ENCODE measurements around the gene SRGAP3.

Gene SRGAP3

GRCh38 chr3:8954938-8955763 lies 294.3 kb downstream of the SRGAP3 start:
- no peak for ATAC-seq

- no peak for ATAC-seq
Observed at GRCh38 chr3:8953313-8953712, 296.1 kb downstream of the SRGAP3 start.

GRCh38 chr3:8952130-8952529 lies 297.3 kb downstream of the SRGAP3 start:
- no peak for ATAC-seq

DNA sequence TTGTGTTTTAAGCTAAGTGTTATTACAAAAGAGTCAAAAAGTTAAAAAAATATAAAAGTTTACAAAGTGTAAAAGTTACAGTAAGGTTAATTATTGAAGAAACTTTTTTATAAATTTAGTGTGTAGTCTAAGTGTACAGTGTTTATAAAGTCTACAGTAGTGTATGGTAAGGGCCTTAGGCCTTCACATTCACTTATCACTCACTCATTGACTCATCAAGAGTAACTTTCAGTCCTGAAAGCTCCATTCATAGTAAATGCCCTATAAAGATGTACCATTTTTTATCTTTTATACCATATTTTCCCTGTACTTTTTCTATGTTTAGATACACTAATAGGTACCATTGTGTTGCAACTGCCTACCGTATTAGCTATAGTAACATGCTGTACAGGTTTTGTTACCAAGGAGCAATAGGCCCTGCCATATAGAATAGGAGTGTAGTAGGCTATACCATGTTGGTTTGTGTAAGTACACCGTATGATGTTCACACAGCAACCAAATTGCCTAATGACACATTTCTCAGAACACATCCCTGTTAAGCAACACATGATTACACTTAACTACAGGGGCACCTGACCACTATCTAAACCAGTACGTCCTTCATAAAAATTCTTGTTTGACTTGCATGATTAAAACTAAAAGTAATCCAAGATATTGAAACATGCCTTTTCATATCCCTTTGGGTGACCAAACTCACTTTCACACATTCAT lies 303.4 kb downstream of the SRGAP3 start:
- ATAC-seq, result no peak

DNA sequence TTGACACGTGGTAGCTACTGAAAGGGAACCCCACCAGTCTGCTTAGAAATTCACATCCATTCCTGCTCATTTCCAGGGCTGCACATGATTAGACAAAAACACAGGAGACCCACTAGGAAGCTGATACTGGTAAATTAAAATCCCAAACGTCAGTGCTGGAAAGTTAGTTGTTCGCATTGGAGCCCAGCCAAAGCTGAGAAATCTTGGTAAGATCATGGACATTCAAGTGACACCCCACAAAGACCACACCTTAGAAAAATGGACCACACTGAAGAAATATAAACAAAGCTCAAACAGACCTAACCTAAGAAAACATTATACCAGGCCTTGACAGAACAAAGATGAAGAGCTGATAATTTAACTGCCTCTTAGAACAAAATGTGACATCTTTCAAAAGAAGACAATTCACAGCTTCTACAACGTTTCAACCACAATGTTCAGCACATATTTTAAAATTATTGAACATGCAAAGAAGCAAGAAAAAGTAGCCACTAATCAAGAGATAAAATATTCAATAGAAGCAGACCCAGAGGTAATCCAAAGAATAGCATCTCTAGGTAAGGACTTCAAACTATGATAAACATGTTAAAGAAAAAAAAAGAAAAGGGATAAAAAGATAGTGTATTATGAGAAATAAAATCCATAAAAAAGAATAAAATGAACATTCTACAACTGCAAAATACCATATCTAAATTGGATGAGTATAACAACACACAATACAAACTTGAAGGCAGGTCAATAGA lies 306.5 kb downstream of the SRGAP3 start:
- ATAC-seq, result no peak

DNA sequence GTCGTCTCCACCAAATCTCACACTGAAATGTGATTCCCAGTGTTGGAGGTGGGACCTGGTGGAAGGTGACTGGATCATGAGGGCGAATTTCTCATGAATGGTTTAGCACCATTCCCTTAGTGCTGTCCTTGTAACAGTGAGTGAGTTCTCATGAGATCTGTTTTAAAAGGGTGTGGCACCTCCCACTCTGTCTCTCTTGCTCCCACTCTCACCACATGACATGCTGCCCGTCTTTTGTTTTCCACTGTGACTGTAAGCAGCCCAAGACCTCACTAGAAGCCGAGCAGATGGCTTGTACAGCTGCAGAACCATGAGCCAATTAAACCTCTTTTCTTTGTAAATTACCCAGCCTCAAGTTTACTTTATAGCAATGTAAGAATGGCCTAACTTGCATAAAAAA lies 307.3 kb downstream of the SRGAP3 start:
- no peak for ATAC-seq

DNA sequence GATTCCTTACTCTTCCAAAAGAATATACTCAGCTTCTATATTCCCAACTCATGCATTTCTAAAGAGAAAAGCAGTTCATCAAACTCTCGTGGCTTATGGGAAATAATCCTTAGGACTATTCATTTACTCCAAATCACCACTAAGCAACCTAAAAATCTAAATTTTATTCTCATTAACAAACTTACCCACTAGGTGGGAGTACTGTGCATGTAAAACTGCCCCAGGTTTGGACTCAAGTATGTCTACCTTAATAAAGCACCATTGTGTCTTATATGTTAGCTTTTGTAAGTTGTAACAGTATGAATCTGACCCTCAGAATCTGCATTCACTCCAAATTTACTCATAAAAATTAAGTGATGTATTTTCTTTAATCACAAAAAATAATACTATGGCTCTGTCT lies 311.4 kb downstream of the SRGAP3 start:
- no peak for ATAC-seq

- no peak for ATAC-seq
Observed at GRCh38 chr3:8937064-8938020, 312.1 kb downstream of the SRGAP3 start.

GRCh38 chr3:8932507-8932906 lies 316.9 kb downstream of the SRGAP3 start:
- ATAC-seq, result no peak

GRCh38 chr3:8931342-8931741 lies 318.1 kb downstream of the SRGAP3 start:
- no peak for ATAC-seq
